Spleen (tissue), 11 donors: Measurements from ENCODE around the gene SEC62. TPM values are rescaled to one million over a fixed set of nuclear protein-coding genes. Genes with fewer than 3 reads are reported as not detected.
A peak's percentile ranks its signal among the peaks of the same experiment; 100 is the strongest.

Experiments used
- DNase-seq: peaks from one replicate; pipeline ENCODE4 v3.0.0-alpha.2; 2020
- H3K27ac ChIP-seq, 8 donors: fragments of 200-600 bp; sonication (generic) in 7 of 8; 1 replicate in 4 of 8; 2 replicates in 4 of 8; pipeline versions ENCODE4 v1.5.0 to v1.8.0; 2016 to 2021; ENCODE audit warnings: inconsistent platforms in 4 of 8, mild to moderate bottlenecking in 4 of 8, moderate library complexity in 1 of 8
- H3K27me3 ChIP-seq, 7 donors: fragments of 200-600 bp; sonication (generic) in 6 of 7; replicated peaks in 1 of 7; 1 replicate in 4 of 7; 2 replicates in 3 of 7; pipeline versions ENCODE4 v1.5.0 to v1.8.0; 2016 to 2021; ENCODE audit warnings: inconsistent platforms in 3 of 7, mild to moderate bottlenecking in 1 of 7
- H3K36me3 ChIP-seq, 6 donors: fragments of 200-600 bp; sonication (generic) in 5 of 6; 1 replicate in 4 of 6; 2 replicates in 2 of 6; pipeline versions ENCODE4 v1.5.0 to v1.8.0; 2016 to 2021; ENCODE audit warnings: inconsistent platforms in 2 of 6
- H3K4me1 ChIP-seq, 6 donors: fragments of 200-600 bp; sonication (generic) in 5 of 6; 1 replicate in 3 of 6; 2 replicates in 3 of 6; pipeline versions ENCODE4 v1.5.0 to v1.8.0; 2016 to 2021; ENCODE audit warnings: inconsistent platforms in 3 of 6
- H3K4me3 ChIP-seq, 8 donors: fragments of 200-600 bp; sonication (generic) in 7 of 8; 1 replicate in 4 of 8; 2 replicates in 4 of 8; pipeline versions ENCODE4 v1.5.0 to v1.8.0; 2016 to 2021; ENCODE audit warnings: inconsistent platforms in 4 of 8, mild to moderate bottlenecking in 4 of 8, moderate library complexity in 2 of 8
- H3K9me3 ChIP-seq, 8 donors: fragments of 200-600 bp; sonication (generic) in 7 of 8; 1 replicate in 4 of 8; 2 replicates in 4 of 8; pipeline versions ENCODE4 v1.5.0 to v1.8.0; 2016 to 2021; ENCODE audit warnings: inconsistent platforms in 4 of 8
- CTCF ChIP-seq, 11 experiments: fragments of 200-600 bp in 7 of 11; fragments of 450-650 bp in 4 of 11; sonication (generic) in 4 of 11; IDR thresholded peaks in 8 of 11; conservative IDR thresholded peaks in 3 of 11; 1 replicate in 7 of 11; 2 replicates in 4 of 11; pipeline versions ENCODE4 v1.4.0 to v1.8.0; 2016 to 2021; ENCODE audit warnings: antibody characterized with exemption in 11 of 11, inconsistent platforms in 4 of 11, mild to moderate bottlenecking in 1 of 11
- POLR2A ChIP-seq, 3 donors: fragments of 450-650 bp; IDR thresholded peaks; one replicate each; pipeline ENCODE4 v1.5.1; 2017; ENCODE audit warnings: antibody characterized with exemption in 3 of 3, mild to moderate bottlenecking in 1 of 3
- POLR2AphosphoS5 ChIP-seq, 3 donors: sonication (generic); formaldehyde crosslinking; IDR thresholded peaks; one replicate each; pipeline ENCODE4 v1.5.1; 2017; ENCODE audit warnings: antibody characterized with exemption in 3 of 3
- WGBS, 5 donors: extraction: QIAGEN DNeasy Blood & Tissue Kit in 3 of 5; methylation state at CpG; one replicate each; pipeline versions ENCODE4 v1.1.5 to v1.1.7; 2013 to 2018; 5-methylcytosine and 5-hydroxymethylcytosine counted together
- intact Hi-C: fragments of 100-400 bp; cut with DNase I; formaldehyde crosslinking; loops from one replicate; pipeline ENCODE4 v1.15.0; 2023; ENCODE audit warnings: low total_unique reads
- polyA plus RNA-seq, 3 donors: library from polyadenylated mRNA; stranded (reverse); fragments of 200-250 nt; gene quantifications; one replicate each; pipeline ENCODE4 v1.2.1, GENCODE V29; 2013
- total RNA-seq, 7 donors: library from RNA; depleted of rRNA in 3 of 7; stranded (reverse); fragments of >200 nt in 3 of 7; fragmentation: NEBNext Ultra II Directional in 4 of 7; extraction: Animal tissue kit (Norgen Biotek cat#: 25700) in 4 of 7; gene quantifications; one replicate each; pipeline versions ENCODE4 v1.1.0 to v1.2.1, GENCODE V29; 2016 to 2021
- donor health status: healthy with polysubstance abuse.
- donor health status: DM: no; HTN: no; CAD: no; lungs with moderate emphysema.
- donor health status: DM: no; HTN: no; CAD: no.
- donor health status: Bipolar disorder and iron deficiency.
- donor health status: healthy.
- donor health status: DM: no; HTN: no; CAD: no.
- donor health status: DM: yes; HTN: yes; CAD: no.

Gene SEC62
- total and polyA plus RNA-seq, 10 donors, result 32.8 to 178 (median 105) TPM

GRCh38 chr3:169971522-169971921 lies 4.9 kb downstream of the SEC62 start:
- Histone ChIP-seq H3K27me3 (no peaks in the 10 kb centered on the region), H3K4me3 (no peak overlapping the region), H3K27ac (peak overlapping the region in 1 of 8 donors; percentile 15), H3K4me1 (peaks cover 48 to 92% (median 66%) of the 10 kb centered on the region in 6 donors), H3K36me3 (peaks cover 0 to 61% (median 17%) of the 10 kb centered on the region in 6 donors), H3K9me3 (no peaks in the 10 kb centered on the region)
- no peak for DNase-seq
- TF ChIP-seq CTCF (IDR thresholded peaks at IDR 0.05 in 8 of 11, conservative IDR thresholded peaks at IDR 0.05 in 3 of 11) (no peak), POLR2AphosphoS5 (IDR thresholded peaks at IDR 0.05) (no peak), POLR2A (IDR thresholded peaks at IDR 0.05) (no peak)
- intact Hi-C loops, result no loop called here
- 67 to 96% (median 90%) methylated on average over 2 of the region's 2 CpGs for WGBS, 5 donors

DNA sequence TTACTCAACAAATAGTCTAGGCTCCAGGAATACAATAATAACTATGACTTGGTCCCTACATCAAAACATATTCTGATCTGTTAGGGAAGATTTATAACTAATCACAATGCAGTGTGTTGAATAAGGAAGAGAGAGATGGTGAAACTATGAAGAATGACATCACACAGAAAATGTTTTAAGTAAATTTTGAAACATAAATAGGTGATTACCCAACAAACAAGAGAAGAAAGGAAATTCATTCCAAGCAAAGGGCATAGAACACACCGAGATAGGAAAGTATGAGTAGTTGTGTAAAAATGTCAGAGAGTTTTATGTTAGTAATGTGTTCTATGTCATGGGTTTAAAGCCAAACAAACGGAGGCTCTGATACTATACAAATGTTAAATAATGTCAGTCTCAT lies 13.4 kb downstream of the SEC62 start:
- intact Hi-C loops, result no loop called here
- Histone ChIP-seq H3K4me3 (no peak overlapping the region), H3K27ac (peak overlapping the region in 6 of 8 donors; percentile 23 to 72 (median 59)), H3K27me3 (no peaks in the 10 kb centered on the region), H3K4me1 (peaks cover 0 to 76% (median 15%) of the 10 kb centered on the region in 6 donors), H3K9me3 (no peaks in the 10 kb centered on the region), H3K36me3 (peaks cover 0 to 100% (median 80%) of the 10 kb centered on the region in 6 donors)
- TF ChIP-seq POLR2A (IDR thresholded peaks at IDR 0.05) (no peak), CTCF (IDR thresholded peaks at IDR 0.05 in 8 of 11, conservative IDR thresholded peaks at IDR 0.05 in 3 of 11) (no peak), POLR2AphosphoS5 (IDR thresholded peaks at IDR 0.05) (no peak)
- DNase-seq, result no peak
- WGBS, 5 donors, result 46 to 81% (median 70%) methylated on average over 2 of the region's 2 CpGs

GRCh38 chr3:169984292-169984691 lies 17.7 kb downstream of the SEC62 start:
- peak overlapping the region in 1 of 8 donors; percentile 18 for H3K27ac ChIP-seq
- H3K27me3 ChIP-seq, result no peaks in the 10 kb centered on the region
- TF ChIP-seq POLR2A (IDR thresholded peaks at IDR 0.05) (no peak), POLR2AphosphoS5 (IDR thresholded peaks at IDR 0.05) (peak in 1 of 3 donors; percentile 39)
- H3K4me3 ChIP-seq, result no peak overlapping the region
- no peak for DNase-seq
- peaks cover 0 to 100% (median 88%) of the 10 kb centered on the region in 6 donors for H3K36me3 ChIP-seq
- intact Hi-C loops, result no loop called here
- 46 to 55% (median 50%) methylated on average over 3 of the region's 3 CpGs for WGBS, 5 donors
- peaks cover 0 to 35% (median 5%) of the 10 kb centered on the region in 6 donors for H3K4me1 ChIP-seq
- no peaks in the 10 kb centered on the region for H3K9me3 ChIP-seq

DNA sequence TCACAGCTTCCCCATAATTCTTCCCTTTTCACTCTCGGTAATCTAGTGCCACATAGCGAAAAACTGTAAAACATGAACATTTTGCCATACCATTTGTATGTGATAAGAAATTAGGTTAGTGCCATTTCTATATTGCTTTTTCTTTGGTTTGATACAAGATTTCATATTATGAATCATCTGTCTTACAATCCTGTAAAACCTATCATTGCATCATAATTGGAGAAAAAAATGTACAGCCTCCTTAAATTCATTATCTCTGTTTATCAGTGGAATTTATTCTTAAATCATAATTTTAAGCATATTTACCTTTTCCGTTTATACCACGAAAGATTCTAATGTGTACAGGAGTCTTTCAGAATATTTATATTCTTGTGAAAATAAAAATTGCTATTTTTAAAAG lies 23.8 kb downstream of the SEC62 start:
- DNase-seq, result no peak
- peaks cover 0 to 34% (median 0%) of the 10 kb centered on the region in 6 donors for H3K4me1 ChIP-seq
- intact Hi-C loops, result no loop called here
- no peaks in the 10 kb centered on the region for H3K9me3 ChIP-seq
- TF ChIP-seq CTCF (IDR thresholded peaks at IDR 0.05 in 8 of 11, conservative IDR thresholded peaks at IDR 0.05 in 3 of 11), result no peak
- TF ChIP-seq POLR2A (IDR thresholded peaks at IDR 0.05), result no peak
- TF ChIP-seq POLR2AphosphoS5 (IDR thresholded peaks at IDR 0.05), result no peak
- WGBS, 5 donors, result 91 to 95% (median 92%) methylated on average over 4 of the region's 4 CpGs
- H3K27me3 ChIP-seq, result no peaks in the 10 kb centered on the region
- no peak overlapping the region for H3K27ac ChIP-seq
- H3K36me3 ChIP-seq, result peaks cover 0 to 100% (median 85%) of the 10 kb centered on the region in 6 donors
- H3K4me3 ChIP-seq, result no peak overlapping the region
